IMR-90 (cell line): ENCODE results near the gene NRARP. TPM values are rescaled to one million over a fixed set of nuclear protein-coding genes. Genes with fewer than 3 reads are reported as not detected.
A peak's percentile ranks its signal among the peaks of the same experiment; 100 is the strongest.

Experiments used
- ATAC-seq: fragments of 200-7000 bp; cut with Tn5 transposase; 2 replicates; pipeline ENCODE4 v1.9.1; 2020; ENCODE audit warnings: low read depth, mild to moderate bottlenecking, moderate library complexity
- BruUV-seq: library from RNA; stranded (reverse); fragments of 400-500 nt; replicated peaks from 2 replicates; lab custom pipeline; 2021; lab: Mats Ljungman, UMichigan
- CTCF ChIA-PET: fragments of 300-600 bp; formaldehyde crosslinking; extraction: SDS; loops from one replicate; lab custom pipeline; 2021; ENCODE audit warnings: antibody characterized with exemption; lab: Yijun Ruan, JAX
- POLR2A ChIA-PET: fragments of 300-600 bp; sonication (Branson Sonifier 250); formaldehyde crosslinking; loops from one replicate; lab custom pipeline; 2022; ENCODE audit warnings: antibody characterized with exemption; ENCODE audit not compliant: unreplicated experiment; lab: Charles Lee
- DNase-seq: peaks from one replicate; pipeline ENCODE4 v3.0.0; 2013
- H2AFZ ChIP-seq: replicated peaks from 2 replicates; pipeline ENCODE3; 2013; ENCODE audit warnings: low read length, mild to moderate bottlenecking; ENCODE audit not compliant: poor library complexity
- H2AK5ac ChIP-seq: 2 replicates; pipeline ENCODE4 v1.6.1; 2013; ENCODE audit warnings: low read depth, low read length, inconsistent platforms
- H2AK9ac ChIP-seq: replicated peaks from 2 replicates; pipeline ENCODE3; 2013; ENCODE audit warnings: mild to moderate bottlenecking, low read depth, low read length, moderate library complexity; ENCODE audit not compliant: poor library complexity
- H2BK120ac ChIP-seq: 2 replicates; pipeline ENCODE4 v1.6.1; 2013; ENCODE audit warnings: low read depth, low read length, inconsistent platforms
- H2BK15ac ChIP-seq: 3 replicates; pipeline ENCODE4 v1.6.1; 2013; ENCODE audit warnings: low read depth, low read length, inconsistent platforms
- H2BK20ac ChIP-seq: 2 replicates; pipeline ENCODE4 v1.6.1; 2013; ENCODE audit warnings: low read depth, mild to moderate bottlenecking, inconsistent platforms, low read length, moderate library complexity
- H2BK5ac ChIP-seq: 2 replicates; pipeline ENCODE4 v1.6.1; 2013; ENCODE audit warnings: mild to moderate bottlenecking, low read depth, low read length, inconsistent platforms; ENCODE audit not compliant: poor library complexity, severe bottlenecking
- H3K14ac ChIP-seq: replicated peaks from 2 replicates; pipeline ENCODE4 v1.6.1; 2013; ENCODE audit warnings: low read depth, low read length, inconsistent platforms
- H3K18ac ChIP-seq: 2 replicates; pipeline ENCODE4 v1.6.1; 2013; ENCODE audit warnings: low read depth, low read length, control low read depth
- H3K23ac ChIP-seq: 2 replicates; pipeline ENCODE4 v1.6.1; 2013; ENCODE audit warnings: low read depth, low read length, inconsistent platforms
- H3K27ac ChIP-seq: 2 replicates; pipeline ENCODE4 v1.5.1; 2013; ENCODE audit warnings: mild to moderate bottlenecking, control low read depth, low read length; ENCODE audit not compliant: insufficient read depth
- H3K27me3 ChIP-seq: 2 replicates; pipeline ENCODE4 v1.6.1; 2013; ENCODE audit warnings: low read length; ENCODE audit not compliant: control insufficient read depth, insufficient read depth
- H3K36me3 ChIP-seq: 2 replicates; pipeline ENCODE4 v1.6.1; 2013; ENCODE audit warnings: low read length, mixed read lengths; ENCODE audit not compliant: control insufficient read depth, insufficient read depth
- H3K4ac ChIP-seq: 2 replicates; pipeline ENCODE4 v1.6.1; 2013; ENCODE audit warnings: low read depth, low read length, inconsistent platforms
- H3K4me1 ChIP-seq: 2 replicates; pipeline ENCODE4 v1.6.1; 2013; ENCODE audit warnings: low read length, mixed read lengths; ENCODE audit not compliant: control insufficient read depth, insufficient read depth
- H3K4me2 ChIP-seq: 2 replicates; pipeline ENCODE4 v1.6.1; 2013; ENCODE audit warnings: low read depth, mild to moderate bottlenecking, control low read depth, low read length, moderate library complexity
- H3K4me3 ChIP-seq: 2 replicates; pipeline ENCODE4 v1.5.1; 2013; ENCODE audit warnings: low read depth, mild to moderate bottlenecking, control low read depth, low read length, moderate library complexity; ENCODE audit not compliant: insufficient read depth
- H3K56ac ChIP-seq: 2 replicates; pipeline ENCODE4 v1.6.1; 2013; ENCODE audit warnings: low read length, inconsistent platforms; ENCODE audit not compliant: insufficient read depth; ENCODE audit errors: extremely low read depth
- H3K79me1 ChIP-seq, 2 experiments: 2 replicates each; pipeline ENCODE4 v1.6.1; 2013; ENCODE audit warnings: low read length in 2 of 2, inconsistent platforms in 1 of 2, low read depth in 1 of 2
- H3K9ac ChIP-seq: 2 replicates; pipeline ENCODE4 v1.6.1; 2013; ENCODE audit warnings: low read depth, low read length, control low read depth
- H3K9me1 ChIP-seq: 2 replicates; pipeline ENCODE4 v1.6.1; 2013; ENCODE audit warnings: low read length, inconsistent platforms; ENCODE audit not compliant: insufficient read depth
- H3K9me3 ChIP-seq: 2 replicates; pipeline ENCODE4 v1.6.1; 2013; ENCODE audit warnings: low read length; ENCODE audit not compliant: control insufficient read depth, insufficient read depth
- H4K20me1 ChIP-seq: 2 replicates; pipeline ENCODE4 v1.6.1; 2013; ENCODE audit warnings: low read length, inconsistent platforms; ENCODE audit not compliant: insufficient read depth
- H4K5ac ChIP-seq: 2 replicates; pipeline ENCODE4 v1.6.1; 2013; ENCODE audit warnings: mild to moderate bottlenecking, low read depth, low read length, control low read depth
- H4K8ac ChIP-seq, 2 experiments: 2 replicates each; pipeline ENCODE4 v1.6.1; 2013; ENCODE audit warnings: low read depth in 2 of 2, low read length in 2 of 2, control low read depth in 1 of 2, inconsistent platforms in 1 of 2
- H4K91ac ChIP-seq: 2 replicates; pipeline ENCODE4 v1.6.1; 2013; ENCODE audit warnings: low read depth, low read length, inconsistent platforms; ENCODE audit not compliant: insufficient read depth
- CHD1 ChIP-seq: IDR thresholded peaks from 2 replicates; pipeline ENCODE4 v1.6.1; 2012; ENCODE audit warnings: low read depth, low read length, improper control_type of control experiment
- FOS ChIP-seq: fragments of 150-350 bp; IDR thresholded peaks from 2 replicates; pipeline ENCODE4 v1.6.1; 2016; ENCODE audit warnings: low read depth, low read length
- POLR2A ChIP-seq: IDR thresholded peaks from 2 replicates; pipeline ENCODE4 v1.6.1; 2012; ENCODE audit warnings: mild to moderate bottlenecking, low read depth, low read length
- WGBS, 2 experiments: methylation state at CpG; one replicate each; pipeline versions ENCODE4 v1.1.5 to v1.1.7; 2013; ENCODE audit warnings: missing lambda C conversion rate in 2 of 2; ENCODE audit not compliant: insufficient read length in 1 of 2; ENCODE audit errors: extremely low coverage in 2 of 2; 5-methylcytosine and 5-hydroxymethylcytosine counted together
- dilution Hi-C: fragments of 300-500 bp; cut with HindIII; formaldehyde crosslinking; loops from one replicate; pipeline ENCODE4 v1.14.3; 2018; ENCODE audit warnings: low sequenced_read_pairs; ENCODE audit not compliant: unreplicated experiment
- in situ Hi-C: fragments of 300-500 bp; cut with MboI; formaldehyde crosslinking; loops from 3 replicates; pipeline ENCODE4 v1.14.3; 2019; ENCODE audit warnings: low sequenced_read_pairs, inconsistent platforms, mixed read lengths
- intact Hi-C: fragments of 100-400 bp; cut with micrococcal nuclease; formaldehyde crosslinking; loops from 2 replicates; pipeline ENCODE4 v1.10.0; 2022
- polyA plus RNA-seq, 3 experiments: library from polyadenylated mRNA; depleted of rRNA; stranded (reverse); fragments of >200 nt; gene quantifications; 2 replicates each; pipeline ENCODE4 v1.2.3, GENCODE V29; 2012; ENCODE audit warnings: low replicate concordance in 1 of 3
- total RNA-seq: library from RNA; depleted of rRNA; stranded (reverse); fragments of >200 nt; gene quantifications from 2 replicates; pipeline ENCODE4 v1.2.3, GENCODE V29; 2012
- TF ChIP-seq, protein P1 (sequence below): conservative IDR thresholded peaks from 2 replicates; pipeline ENCODE4 v1.5.1; 2012; ENCODE audit warnings: mild to moderate bottlenecking, low read depth, low read length, improper control_type of control experiment

Gene NRARP
- total and polyA plus RNA-seq, 2 of the 4 experiments (the other 2 are of a cell fraction), result 0.15 TPM; not detected in 1

GRCh38 chr9:137277329-137278041 is 24.6 kb downstream of the NRARP start, which contains the start of gene TOR4A:
Gene TOR4A (plus strand): TSS chr9:137277726. CDS start chr9:137278690, 964 bp downstream.
- H3K4ac ChIP-seq, result peak within 1 kb of the TSS; percentile 88
- intact Hi-C loops, result no loop called here
- H3K4me1 ChIP-seq, result peaks cover 21% of the 10 kb centered on the region
- POLR2A ChIA-PET, result interaction anchor here (0.5 kb wide), 1 partner anchor 10 kb away, joined by 5 read pairs; no protein-coding TSS in a partner anchor
- DNase-seq, result peak; percentile 86
- peak within 1 kb of the TSS; percentile 79 for H3K9ac ChIP-seq
- H3K9me3 ChIP-seq, result no peaks in the 10 kb centered on the region
- peak within 1 kb of the TSS; percentile 80 for H3K4me3 ChIP-seq
- peak within 1 kb of the TSS; percentile 59; the same call in 1 of the 2 replicates for H3K23ac ChIP-seq
- peak within 1 kb of the TSS; percentile 81 for H3K27ac ChIP-seq
- WGBS, 2 experiments, result 0% methylated on average over 8 of the region's 25 CpGs; no CpG with 5 or more reads in 1 of the 2 experiments
- no peak for TF ChIP-seq CHD1
- TF ChIP-seq FOS, result peak; percentile 14; the same call in 1 of the 2 replicates
- peak; percentile 65; the same call in 1 of the 2 replicates for TF ChIP-seq POLR2A
- TF ChIP-seq, protein P1, sequence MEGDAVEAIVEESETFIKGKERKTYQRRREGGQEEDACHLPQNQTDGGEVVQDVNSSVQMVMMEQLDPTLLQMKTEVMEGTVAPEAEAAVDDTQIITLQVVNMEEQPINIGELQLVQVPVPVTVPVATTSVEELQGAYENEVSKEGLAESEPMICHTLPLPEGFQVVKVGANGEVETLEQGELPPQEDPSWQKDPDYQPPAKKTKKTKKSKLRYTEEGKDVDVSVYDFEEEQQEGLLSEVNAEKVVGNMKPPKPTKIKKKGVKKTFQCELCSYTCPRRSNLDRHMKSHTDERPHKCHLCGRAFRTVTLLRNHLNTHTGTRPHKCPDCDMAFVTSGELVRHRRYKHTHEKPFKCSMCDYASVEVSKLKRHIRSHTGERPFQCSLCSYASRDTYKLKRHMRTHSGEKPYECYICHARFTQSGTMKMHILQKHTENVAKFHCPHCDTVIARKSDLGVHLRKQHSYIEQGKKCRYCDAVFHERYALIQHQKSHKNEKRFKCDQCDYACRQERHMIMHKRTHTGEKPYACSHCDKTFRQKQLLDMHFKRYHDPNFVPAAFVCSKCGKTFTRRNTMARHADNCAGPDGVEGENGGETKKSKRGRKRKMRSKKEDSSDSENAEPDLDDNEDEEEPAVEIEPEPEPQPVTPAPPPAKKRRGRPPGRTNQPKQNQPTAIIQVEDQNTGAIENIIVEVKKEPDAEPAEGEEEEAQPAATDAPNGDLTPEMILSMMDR, result peak; percentile 31; the same call in 1 of the 2 replicates
- H3K56ac ChIP-seq, result peak within 1 kb of the TSS; percentile 27
- peak within 1 kb of the TSS; percentile 99 for H2AK9ac ChIP-seq
- H4K91ac ChIP-seq, result peak within 1 kb of the TSS; percentile 73
- H2BK120ac ChIP-seq, result peak within 1 kb of the TSS; percentile 66
- ATAC-seq, result peak; percentile 84
- peak within 1 kb of the TSS; percentile 77 for H3K4me2 ChIP-seq
- H3K14ac ChIP-seq, result peak within 1 kb of the TSS; percentile 58
- H2BK15ac ChIP-seq, result peak within 1 kb of the TSS; percentile 40; the same call in 1 of the 3 replicates
- CTCF ChIA-PET, result no interaction called here
- peaks cover 3 to 63% of the 10 kb centered on the region in 2 experiments for H3K79me1 ChIP-seq
- dilution Hi-C loops, result no loop called here
- BruUV-seq, result no TSS peak
- H2BK5ac ChIP-seq, result peak within 1 kb of the TSS; percentile 71
- peak within 1 kb of the TSS; percentile 88 for H2AFZ ChIP-seq
- peak within 1 kb of the TSS; percentile 8; the same call in 1 of the 2 replicates for H3K18ac ChIP-seq
- in situ Hi-C loops, result no loop called here
- H3K27me3 ChIP-seq, result no peaks in the 10 kb centered on the region
- H4K8ac ChIP-seq, result peak within 1 kb of the TSS; percentile 86
- H2AK5ac ChIP-seq, result peak within 1 kb of the TSS; percentile 91
- peaks cover 34% of the 10 kb centered on the region for H4K20me1 ChIP-seq
- H4K5ac ChIP-seq, result peak within 1 kb of the TSS; percentile 36
- H2BK20ac ChIP-seq, result no peak within 1 kb of the TSS; the same call in 1 of the 2 replicates
- peaks cover 33% of the 10 kb centered on the region for H3K36me3 ChIP-seq
- no peaks in the 10 kb centered on the region for H3K9me1 ChIP-seq
